ENCODE data around the gene S1PR3. TPM values are rescaled to one million over a fixed set of nuclear protein-coding genes. Genes with fewer than 3 reads are reported as not detected.

The S1PR3 gene
- polyA plus RNA-seq, 2 of the 4 experiments (the other 2 are of a cell fraction): 26.4 to 33.7 TPM

DNA sequence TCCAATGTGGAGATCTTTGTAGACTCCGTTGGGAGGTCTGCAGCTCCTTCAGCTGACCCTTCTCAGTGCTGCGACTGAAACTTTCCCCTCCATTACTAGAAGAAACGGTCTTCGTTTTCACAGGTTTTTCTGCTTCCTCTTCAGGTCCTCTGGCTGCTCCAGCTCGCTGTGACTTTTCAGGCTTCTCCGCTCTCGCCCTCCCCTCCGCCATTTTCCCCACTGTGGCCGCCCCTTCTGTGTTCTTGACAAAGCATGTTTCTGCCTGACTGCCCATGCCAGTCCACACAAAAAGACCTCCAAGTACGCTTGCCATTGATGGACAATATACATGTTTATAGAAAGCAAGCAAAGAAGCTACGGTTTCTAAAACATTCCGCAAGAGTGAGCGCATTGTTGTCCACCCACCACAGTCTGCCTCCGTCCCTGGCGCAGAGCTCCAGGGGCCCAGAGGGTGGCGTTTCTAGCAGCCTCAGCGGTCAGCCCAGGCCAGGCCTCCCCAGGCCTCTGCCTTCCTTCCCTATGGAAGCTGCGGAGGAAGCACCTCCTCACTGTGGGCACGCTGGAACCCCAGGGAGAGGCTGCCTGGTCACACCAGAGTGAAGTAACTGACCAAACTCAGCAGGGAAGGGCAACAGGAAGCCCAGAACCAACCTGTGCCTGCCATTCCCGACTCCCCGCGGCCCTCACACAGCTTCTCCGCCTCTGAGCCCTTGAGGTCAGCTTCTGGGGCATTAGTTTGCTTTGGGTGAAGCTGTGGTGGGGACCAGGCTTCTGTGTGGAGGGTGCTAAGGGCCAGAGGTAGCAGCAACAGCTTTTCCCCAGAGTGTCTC is 19.9 kb upstream of the S1PR3 start:
- Histone ChIP-seq H3K27ac (no peak overlapping the region), H3K4me3 (no peak overlapping the region), H3K4me2 (no peak overlapping the region), H3K4me1 (no peaks in the 10 kb centered on the region), H3K9me3 (no peaks in the 10 kb centered on the region)
- ChIA-PET POLR2A (no interaction called here), CTCF (interaction anchor here (0.5 to 1.4 kb wide), 3 partner anchors 30 to 1481 kb away, joined by 3 to 4 read pairs (median 3); no protein-coding TSS in a partner anchor)
- no peak for FAIRE-seq
- peak in 1 of 2 experiments; percentile 37; a peak in 2 of 6 replicates for ATAC-seq
- DNase-seq (ENCODE audit: low read depth in 1 of 2, low spot score in 1 of 2): no peak
- no peak for TF ChIP-seq EHMT2 (IDR thresholded peaks at IDR 0.05; ENCODE audit: low read depth)
- TF ChIP-seq PHF8 (IDR thresholded peaks at IDR 0.05; ENCODE audit: borderline replicate concordance, low read depth): no peak
- no peak for TF ChIP-seq JUNB (IDR thresholded peaks at IDR 0.05)
- TF ChIP-seq, protein P1, sequence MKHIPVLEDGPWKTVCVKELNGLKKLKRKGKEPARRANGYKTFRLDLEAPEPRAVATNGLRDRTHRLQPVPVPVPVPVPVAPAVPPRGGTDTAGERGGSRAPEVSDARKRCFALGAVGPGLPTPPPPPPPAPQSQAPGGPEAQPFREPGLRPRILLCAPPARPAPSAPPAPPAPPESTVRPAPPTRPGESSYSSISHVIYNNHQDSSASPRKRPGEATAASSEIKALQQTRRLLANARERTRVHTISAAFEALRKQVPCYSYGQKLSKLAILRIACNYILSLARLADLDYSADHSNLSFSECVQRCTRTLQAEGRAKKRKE (CRISPR knock-in tag; IDR thresholded peaks at IDR 0.05; ENCODE audit: low read depth): no peak
- TF ChIP-seq, protein P2, sequence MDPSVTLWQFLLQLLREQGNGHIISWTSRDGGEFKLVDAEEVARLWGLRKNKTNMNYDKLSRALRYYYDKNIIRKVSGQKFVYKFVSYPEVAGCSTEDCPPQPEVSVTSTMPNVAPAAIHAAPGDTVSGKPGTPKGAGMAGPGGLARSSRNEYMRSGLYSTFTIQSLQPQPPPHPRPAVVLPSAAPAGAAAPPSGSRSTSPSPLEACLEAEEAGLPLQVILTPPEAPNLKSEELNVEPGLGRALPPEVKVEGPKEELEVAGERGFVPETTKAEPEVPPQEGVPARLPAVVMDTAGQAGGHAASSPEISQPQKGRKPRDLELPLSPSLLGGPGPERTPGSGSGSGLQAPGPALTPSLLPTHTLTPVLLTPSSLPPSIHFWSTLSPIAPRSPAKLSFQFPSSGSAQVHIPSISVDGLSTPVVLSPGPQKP (IDR thresholded peaks at IDR 0.05; ENCODE audit: low read depth, low read length): no peak
- TF ChIP-seq, protein P3, sequence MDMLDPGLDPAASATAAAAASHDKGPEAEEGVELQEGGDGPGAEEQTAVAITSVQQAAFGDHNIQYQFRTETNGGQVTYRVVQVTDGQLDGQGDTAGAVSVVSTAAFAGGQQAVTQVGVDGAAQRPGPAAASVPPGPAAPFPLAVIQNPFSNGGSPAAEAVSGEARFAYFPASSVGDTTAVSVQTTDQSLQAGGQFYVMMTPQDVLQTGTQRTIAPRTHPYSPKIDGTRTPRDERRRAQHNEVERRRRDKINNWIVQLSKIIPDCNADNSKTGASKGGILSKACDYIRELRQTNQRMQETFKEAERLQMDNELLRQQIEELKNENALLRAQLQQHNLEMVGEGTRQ (IDR thresholded peaks at IDR 0.05): no peak
- no peak for TF ChIP-seq KDM5A (IDR thresholded peaks at IDR 0.05)
- no peak for TF ChIP-seq EP300 (IDR thresholded peaks at IDR 0.05)
- TF ChIP-seq POLR2A (IDR thresholded peaks at IDR 0.05; ENCODE audit: low read length): no peak
- 81% methylated on average over 19 of the region's 23 CpGs for WGBS (ENCODE audit: missing lambda C conversion rate)

DNA sequence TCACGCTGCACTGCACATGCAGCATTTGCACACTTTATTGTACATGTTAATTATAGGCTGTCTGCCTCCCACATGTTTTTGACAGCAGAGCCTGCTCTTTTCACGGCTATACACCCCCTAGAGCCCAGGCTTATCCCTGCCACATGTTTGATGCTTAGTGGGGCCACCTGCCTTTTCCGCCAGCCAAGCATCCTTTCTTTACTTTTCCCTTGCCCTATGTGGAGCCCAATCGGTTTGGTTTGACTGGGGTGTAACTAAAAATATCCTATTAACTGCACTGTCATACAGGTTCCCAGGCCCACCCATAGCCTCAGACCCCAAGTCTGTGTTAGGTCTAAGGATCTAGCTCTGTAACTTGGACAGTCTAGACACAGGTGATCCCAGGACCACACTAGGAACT is 18.9 kb upstream of the S1PR3 start:
- TF ChIP-seq SMC3 (IDR thresholded peaks at IDR 0.05): no peak
- TF ChIP-seq, protein P4, sequence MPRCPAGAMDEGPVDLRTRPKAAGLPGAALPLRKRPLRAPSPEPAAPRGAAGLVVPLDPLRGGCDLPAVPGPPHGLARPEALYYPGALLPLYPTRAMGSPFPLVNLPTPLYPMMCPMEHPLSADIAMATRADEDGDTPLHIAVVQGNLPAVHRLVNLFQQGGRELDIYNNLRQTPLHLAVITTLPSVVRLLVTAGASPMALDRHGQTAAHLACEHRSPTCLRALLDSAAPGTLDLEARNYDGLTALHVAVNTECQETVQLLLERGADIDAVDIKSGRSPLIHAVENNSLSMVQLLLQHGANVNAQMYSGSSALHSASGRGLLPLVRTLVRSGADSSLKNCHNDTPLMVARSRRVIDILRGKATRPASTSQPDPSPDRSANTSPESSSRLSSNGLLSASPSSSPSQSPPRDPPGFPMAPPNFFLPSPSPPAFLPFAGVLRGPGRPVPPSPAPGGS (IDR thresholded peaks at IDR 0.05): no peak
- no peak for TF ChIP-seq FOSB (CRISPR knock-in tag; IDR thresholded peaks at IDR 0.05)
- TF ChIP-seq ESRRA (IDR thresholded peaks at IDR 0.05; ENCODE audit: borderline replicate concordance, low read length): no peak
- no peak for TF ChIP-seq HOXA7 (CRISPR knock-in tag; IDR thresholded peaks at IDR 0.05)
- TF ChIP-seq, protein P5, sequence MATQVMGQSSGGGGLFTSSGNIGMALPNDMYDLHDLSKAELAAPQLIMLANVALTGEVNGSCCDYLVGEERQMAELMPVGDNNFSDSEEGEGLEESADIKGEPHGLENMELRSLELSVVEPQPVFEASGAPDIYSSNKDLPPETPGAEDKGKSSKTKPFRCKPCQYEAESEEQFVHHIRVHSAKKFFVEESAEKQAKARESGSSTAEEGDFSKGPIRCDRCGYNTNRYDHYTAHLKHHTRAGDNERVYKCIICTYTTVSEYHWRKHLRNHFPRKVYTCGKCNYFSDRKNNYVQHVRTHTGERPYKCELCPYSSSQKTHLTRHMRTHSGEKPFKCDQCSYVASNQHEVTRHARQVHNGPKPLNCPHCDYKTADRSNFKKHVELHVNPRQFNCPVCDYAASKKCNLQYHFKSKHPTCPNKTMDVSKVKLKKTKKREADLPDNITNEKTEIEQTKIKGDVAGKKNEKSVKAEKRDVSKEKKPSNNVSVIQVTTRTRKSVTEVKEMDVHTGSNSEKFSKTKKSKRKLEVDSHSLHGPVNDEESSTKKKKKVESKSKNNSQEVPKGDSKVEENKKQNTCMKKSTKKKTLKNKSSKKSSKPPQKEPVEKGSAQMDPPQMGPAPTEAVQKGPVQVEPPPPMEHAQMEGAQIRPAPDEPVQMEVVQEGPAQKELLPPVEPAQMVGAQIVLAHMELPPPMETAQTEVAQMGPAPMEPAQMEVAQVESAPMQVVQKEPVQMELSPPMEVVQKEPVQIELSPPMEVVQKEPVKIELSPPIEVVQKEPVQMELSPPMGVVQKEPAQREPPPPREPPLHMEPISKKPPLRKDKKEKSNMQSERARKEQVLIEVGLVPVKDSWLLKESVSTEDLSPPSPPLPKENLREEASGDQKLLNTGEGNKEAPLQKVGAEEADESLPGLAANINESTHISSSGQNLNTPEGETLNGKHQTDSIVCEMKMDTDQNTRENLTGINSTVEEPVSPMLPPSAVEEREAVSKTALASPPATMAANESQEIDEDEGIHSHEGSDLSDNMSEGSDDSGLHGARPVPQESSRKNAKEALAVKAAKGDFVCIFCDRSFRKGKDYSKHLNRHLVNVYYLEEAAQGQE (IDR thresholded peaks at IDR 0.05): no peak
- TF ChIP-seq FOXS1 (CRISPR knock-in tag; IDR thresholded peaks at IDR 0.05): no peak
- Histone ChIP-seq H3K27ac (no peak overlapping the region), H3K4me3 (no peak overlapping the region), H3K9me3 (no peaks in the 10 kb centered on the region), H3K4me2 (no peak overlapping the region), H3K4me1 (no peaks in the 10 kb centered on the region)
- POLR2A ChIA-PET: no interaction called here
- DNase-seq (ENCODE audit: low read depth in 1 of 2, low spot score in 1 of 2) (no peak), FAIRE-seq (no peak), ATAC-seq (no peak)
- CTCF ChIA-PET: no interaction called here
- 76% methylated on average over 4 of the region's 4 CpGs for WGBS (ENCODE audit: missing lambda C conversion rate)

Measured in A549 (cell line).